Measurements from ENCODE around the gene TBX2. TPM values are rescaled to one million over a fixed set of nuclear protein-coding genes. Genes with fewer than 3 reads are reported as not detected.

The TBX2 gene
- total RNA-seq, 1 donor from 2014 or later, result 9.8 TPM

- intact Hi-C loops (cut with DNase I), result no loop called here
- no peaks in the 10 kb centered on the region for H3K36me3 ChIP-seq
- TF ChIP-seq POLR2AphosphoS5 (IDR thresholded peaks at IDR 0.05; ENCODE audit: insufficient read depth in 1 of 2, low read depth in 1 of 2) (no peak), POLR2A (IDR thresholded peaks at IDR 0.05) (no peak)
- TF ChIP-seq, protein P1, sequence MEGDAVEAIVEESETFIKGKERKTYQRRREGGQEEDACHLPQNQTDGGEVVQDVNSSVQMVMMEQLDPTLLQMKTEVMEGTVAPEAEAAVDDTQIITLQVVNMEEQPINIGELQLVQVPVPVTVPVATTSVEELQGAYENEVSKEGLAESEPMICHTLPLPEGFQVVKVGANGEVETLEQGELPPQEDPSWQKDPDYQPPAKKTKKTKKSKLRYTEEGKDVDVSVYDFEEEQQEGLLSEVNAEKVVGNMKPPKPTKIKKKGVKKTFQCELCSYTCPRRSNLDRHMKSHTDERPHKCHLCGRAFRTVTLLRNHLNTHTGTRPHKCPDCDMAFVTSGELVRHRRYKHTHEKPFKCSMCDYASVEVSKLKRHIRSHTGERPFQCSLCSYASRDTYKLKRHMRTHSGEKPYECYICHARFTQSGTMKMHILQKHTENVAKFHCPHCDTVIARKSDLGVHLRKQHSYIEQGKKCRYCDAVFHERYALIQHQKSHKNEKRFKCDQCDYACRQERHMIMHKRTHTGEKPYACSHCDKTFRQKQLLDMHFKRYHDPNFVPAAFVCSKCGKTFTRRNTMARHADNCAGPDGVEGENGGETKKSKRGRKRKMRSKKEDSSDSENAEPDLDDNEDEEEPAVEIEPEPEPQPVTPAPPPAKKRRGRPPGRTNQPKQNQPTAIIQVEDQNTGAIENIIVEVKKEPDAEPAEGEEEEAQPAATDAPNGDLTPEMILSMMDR (IDR thresholded peaks at IDR 0.05), result no peak
- H3K9me3 ChIP-seq, result no peaks in the 10 kb centered on the region
- no peak for DNase-seq (ENCODE audit: extremely low spot score in 2 of 2)
- H3K27ac ChIP-seq, result no peak overlapping the region
- no peak overlapping the region for H3K4me3 ChIP-seq
- H3K4me1 ChIP-seq, result no peaks in the 10 kb centered on the region
- no peaks in the 10 kb centered on the region for H3K27me3 ChIP-seq
These were observed 16.6 kb upstream of the TBX2 start for GRCh38 chr17:61382796-61383688.

DNA sequence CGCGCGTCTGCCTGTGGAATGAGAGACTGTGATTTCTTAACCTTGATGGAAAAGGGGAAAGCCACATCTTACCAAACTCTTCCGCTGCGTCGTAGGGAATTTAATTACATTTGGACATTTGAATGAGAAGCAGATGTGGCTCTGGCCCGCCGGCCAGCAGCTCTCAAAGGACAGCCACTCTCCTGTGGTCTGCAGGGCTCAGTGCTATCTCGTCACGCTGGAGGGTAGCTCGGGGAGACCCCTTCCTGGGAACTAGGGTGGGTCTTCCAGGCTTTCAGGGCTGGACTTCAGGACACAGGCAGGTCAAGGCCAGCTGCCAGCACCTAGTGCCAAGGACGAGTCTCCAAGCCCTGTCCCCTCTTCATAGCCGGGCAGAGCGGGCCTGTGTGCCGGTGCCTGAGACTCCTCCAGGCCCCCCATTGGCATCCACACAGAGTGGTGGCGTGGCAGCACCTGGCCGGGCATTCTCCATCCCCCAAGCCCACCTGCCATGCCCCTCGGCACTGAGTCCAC, 15.9 kb upstream of the TBX2 start:
- Histone ChIP-seq H3K27ac (no peak overlapping the region), H3K9me3 (no peaks in the 10 kb centered on the region), H3K4me1 (no peaks in the 10 kb centered on the region), H3K36me3 (no peaks in the 10 kb centered on the region), H3K4me3 (no peak overlapping the region), H3K27me3 (no peaks in the 10 kb centered on the region)
- intact Hi-C loops (cut with DNase I), result no loop called here
- no peak for DNase-seq (ENCODE audit: extremely low spot score in 2 of 2)
- TF ChIP-seq POLR2AphosphoS5 (IDR thresholded peaks at IDR 0.05; ENCODE audit: insufficient read depth in 1 of 2, low read depth in 1 of 2) (no peak), POLR2A (IDR thresholded peaks at IDR 0.05) (no peak)
- TF ChIP-seq, protein P1 (IDR thresholded peaks at IDR 0.05), result no peak

- Histone ChIP-seq H3K4me3 (no peak overlapping the region), H3K4me1 (no peaks in the 10 kb centered on the region), H3K27ac (no peak overlapping the region), H3K9me3 (no peaks in the 10 kb centered on the region), H3K36me3 (no peaks in the 10 kb centered on the region), H3K27me3 (no peaks in the 10 kb centered on the region)
- intact Hi-C loops (cut with DNase I), result no loop called here
- no peak for DNase-seq (ENCODE audit: extremely low spot score in 2 of 2)
- no peak for TF ChIP-seq POLR2A (IDR thresholded peaks at IDR 0.05)
- no peak for TF ChIP-seq POLR2AphosphoS5 (IDR thresholded peaks at IDR 0.05; ENCODE audit: insufficient read depth in 1 of 2, low read depth in 1 of 2)
- TF ChIP-seq, protein P1 (IDR thresholded peaks at IDR 0.05), result no peak
These were observed 15.3 kb upstream of the TBX2 start for GRCh38 chr17:61384354-61384691.

DNA sequence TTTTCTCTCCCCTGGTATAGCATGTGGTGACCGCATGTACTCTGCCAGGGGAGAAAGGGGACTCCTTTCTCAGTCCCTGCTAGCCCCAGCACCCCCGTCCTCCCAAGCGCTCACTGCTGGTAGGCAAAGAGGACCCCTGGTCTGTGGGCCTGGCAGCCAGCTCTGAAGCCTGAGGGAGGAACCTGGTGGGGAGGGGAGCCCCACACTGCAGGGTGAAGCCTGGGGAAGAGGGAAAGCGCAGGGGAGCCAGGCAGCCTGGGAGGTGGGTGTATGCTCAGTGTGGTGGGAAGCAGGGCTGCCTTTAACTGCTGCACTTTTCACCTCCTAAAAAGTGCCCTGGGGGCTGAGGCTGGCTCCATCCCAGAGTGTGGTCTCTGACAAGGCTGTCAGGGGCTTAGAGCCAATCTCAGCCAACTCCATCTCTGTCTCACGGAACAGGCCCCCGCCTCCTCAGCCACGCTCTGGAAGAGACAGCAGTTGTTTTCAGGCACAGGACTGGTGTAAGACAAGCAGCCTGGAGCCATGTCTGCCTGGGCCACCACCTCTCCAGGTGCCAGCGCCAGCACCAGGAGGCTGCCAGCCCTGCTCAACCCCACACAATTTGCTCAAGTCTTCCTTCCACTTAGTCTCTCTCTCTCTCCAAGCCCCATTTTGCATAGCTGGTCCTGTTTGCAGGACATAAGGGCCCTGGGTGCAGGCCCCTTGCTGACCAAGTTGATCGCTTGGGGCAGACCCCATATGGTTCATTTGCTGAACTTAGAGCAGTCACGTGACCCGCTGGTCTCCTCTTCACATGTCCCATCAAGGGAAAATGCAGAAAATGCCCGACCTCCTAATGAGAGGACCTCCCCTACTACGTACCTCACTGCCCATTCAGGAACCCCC, 14.7 kb upstream of the TBX2 start:
- Histone ChIP-seq H3K9me3 (no peaks in the 10 kb centered on the region), H3K27ac (no peak overlapping the region), H3K36me3 (no peaks in the 10 kb centered on the region), H3K4me3 (no peak overlapping the region), H3K4me1 (peaks cover 5% of the 10 kb centered on the region), H3K27me3 (no peaks in the 10 kb centered on the region)
- DNase-seq (ENCODE audit: extremely low spot score in 2 of 2), result no peak
- no peak for TF ChIP-seq POLR2A (IDR thresholded peaks at IDR 0.05)
- TF ChIP-seq, protein P1 (IDR thresholded peaks at IDR 0.05), result no peak
- no peak for TF ChIP-seq POLR2AphosphoS5 (IDR thresholded peaks at IDR 0.05; ENCODE audit: insufficient read depth in 1 of 2, low read depth in 1 of 2)
- intact Hi-C loops (cut with DNase I), result no loop called here
